HG02678 (cell line): ENCODE measurements around the gene TLE7.

Experiments used
- ATAC-seq: cut with Tn5 transposase; IDR thresholded peaks from one replicate; pipeline ENCODE4 v1.9.1; 2021; ENCODE audit warnings: mild to moderate bottlenecking, moderate library complexity; ENCODE audit not compliant: unreplicated experiment

TLE7 gene

GRCh38 chr16:71449020-71449419, 7.2 kb upstream of the TLE7 start:
- ATAC-seq, result no peak

GRCh38 chr16:71448274-71448866, 6.5 kb upstream of the TLE7 start:
- ATAC-seq, result no peak

DNA sequence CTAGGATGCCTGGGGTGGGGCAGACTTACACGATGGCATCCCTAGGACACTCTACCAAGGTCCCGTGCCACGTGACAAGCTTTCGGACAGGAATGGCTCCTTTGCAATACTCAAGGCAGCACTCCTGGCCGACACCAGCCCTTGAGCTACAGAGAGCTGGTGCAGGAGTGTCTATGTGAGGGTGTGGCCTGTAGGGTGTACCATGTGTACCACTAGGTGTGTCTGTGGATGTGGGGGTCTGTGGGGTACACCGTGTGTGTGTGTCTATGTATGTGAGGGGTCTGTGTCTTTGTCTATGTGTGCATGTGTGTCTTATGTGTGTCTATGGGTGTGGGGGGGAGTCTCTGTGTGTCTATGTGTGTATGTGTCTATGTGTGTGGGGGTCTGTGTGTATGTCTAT, 1.9 kb upstream of the TLE7 start:
- no peak for ATAC-seq

GRCh38 chr16:71441348-71442050, 355 bp downstream of the TLE7 start:
- no peak for ATAC-seq

DNA sequence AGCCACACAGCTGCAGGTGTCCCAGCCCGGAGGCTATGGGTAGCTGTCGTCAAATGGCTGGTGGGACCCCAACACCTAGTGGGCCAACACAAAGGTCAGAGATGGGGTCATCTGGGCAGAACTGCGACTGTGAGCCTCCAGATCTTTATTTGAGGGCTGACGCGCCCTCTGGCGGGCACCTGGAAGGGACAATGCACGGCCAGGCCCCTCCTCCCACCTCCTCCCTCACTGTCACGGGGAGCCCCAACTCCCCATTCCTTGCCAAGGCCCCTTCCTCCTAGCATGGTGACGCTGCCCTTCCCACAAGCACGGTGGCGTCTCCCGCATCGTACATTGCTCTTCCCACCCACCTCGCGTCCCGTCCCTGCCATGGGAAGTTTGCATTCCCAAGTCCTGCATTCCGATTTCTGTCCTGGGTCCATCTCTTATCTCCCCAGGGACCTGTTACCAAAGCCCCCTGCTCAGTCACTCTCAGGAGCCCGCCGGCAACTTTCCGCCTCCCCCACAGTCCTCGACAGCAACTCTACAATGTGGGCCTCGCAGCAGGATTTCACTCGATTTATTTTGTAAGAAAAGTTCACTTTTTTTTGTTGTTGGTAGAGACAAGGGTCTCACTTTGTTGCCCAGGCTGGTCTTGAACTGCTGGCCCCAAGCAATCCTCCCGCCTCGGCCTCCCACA, 1.0 kb downstream of the TLE7 start:
- ATAC-seq, result no peak

DNA sequence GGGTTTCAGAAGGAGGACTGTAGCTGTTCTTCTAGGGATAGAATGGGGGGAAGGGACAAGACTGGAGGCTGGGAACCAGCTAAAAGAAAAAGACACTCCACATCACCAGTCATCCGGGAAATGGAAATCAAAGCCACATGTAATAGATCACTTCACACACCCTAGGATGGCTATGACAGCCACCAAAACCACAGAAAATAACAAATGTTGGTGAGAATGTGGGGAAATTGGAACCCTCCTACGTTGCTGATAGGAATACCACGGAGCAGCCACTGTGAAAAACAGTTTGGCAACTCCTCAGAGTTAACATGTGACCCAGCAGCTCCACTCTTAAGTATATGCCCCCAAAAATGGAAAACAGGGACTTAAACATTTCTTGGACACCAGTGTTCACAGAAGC, 2.3 kb downstream of the TLE7 start:
- ATAC-seq, result no peak

- no peak for ATAC-seq
Measured at GRCh38 chr16:71436473-71436872, 5.4 kb downstream of the TLE7 start.

GRCh38 chr16:71432906-71433305, 8.9 kb downstream of the TLE7 start:
- ATAC-seq, result no peak

DNA sequence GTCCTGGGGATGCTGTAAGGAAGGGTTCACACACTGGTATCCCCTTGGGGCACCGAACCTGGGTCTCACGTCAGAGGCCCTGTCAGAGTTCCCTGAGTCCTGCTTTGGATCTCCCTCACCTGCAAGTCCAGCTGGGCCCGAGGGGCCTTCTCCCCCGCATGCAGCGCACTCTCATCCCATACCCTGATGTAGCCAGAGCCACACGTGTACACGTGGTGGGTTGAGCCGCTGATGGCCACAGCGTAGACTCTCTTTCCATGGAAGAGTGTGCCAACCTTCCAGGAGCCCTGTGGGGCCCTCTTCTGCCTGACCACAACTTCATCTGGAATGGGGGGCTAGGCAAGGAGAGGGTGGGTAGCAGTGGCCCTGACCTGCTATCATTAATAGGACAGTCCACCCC, 9.9 kb downstream of the TLE7 start:
- no peak for ATAC-seq

DNA sequence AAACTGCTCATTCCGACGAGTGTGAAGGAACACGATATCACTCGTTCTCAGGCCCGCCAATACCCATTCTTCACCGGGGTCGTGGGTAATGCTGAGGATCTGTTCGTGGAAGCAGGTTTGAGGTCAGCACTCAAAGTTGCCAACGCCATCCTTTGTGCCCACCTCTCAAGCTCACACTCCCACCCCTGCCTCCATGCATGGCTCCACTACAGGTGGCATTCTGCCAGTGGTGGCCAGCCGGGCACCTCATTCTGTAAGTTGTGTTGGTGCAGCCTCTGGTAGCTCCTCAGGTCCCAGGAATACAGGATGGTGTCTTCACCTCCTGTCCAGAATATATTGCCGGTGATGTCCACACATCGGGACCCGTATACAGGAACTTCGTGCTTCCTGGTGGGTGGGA, 10.7 kb downstream of the TLE7 start:
- ATAC-seq, result no peak

DNA sequence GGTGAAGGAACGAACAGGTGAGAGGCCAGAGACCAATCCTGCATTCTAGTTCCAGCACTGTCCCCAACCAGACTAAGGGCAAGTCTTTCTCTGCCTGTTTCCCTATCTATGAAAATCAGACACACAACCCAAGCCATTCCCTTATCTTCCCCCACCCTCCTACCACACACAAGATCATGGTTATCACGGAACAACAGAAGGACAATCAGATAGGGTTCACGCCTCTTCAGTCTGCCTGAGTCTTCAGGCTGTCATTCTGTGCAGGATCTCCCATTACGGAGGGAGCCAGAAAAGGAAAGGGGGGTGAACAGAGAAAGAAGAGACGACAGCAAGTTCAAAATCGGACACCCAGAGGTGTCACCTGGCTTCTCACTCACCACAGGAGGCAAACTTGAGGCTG, 11.1 kb downstream of the TLE7 start:
- ATAC-seq, result no peak

DNA sequence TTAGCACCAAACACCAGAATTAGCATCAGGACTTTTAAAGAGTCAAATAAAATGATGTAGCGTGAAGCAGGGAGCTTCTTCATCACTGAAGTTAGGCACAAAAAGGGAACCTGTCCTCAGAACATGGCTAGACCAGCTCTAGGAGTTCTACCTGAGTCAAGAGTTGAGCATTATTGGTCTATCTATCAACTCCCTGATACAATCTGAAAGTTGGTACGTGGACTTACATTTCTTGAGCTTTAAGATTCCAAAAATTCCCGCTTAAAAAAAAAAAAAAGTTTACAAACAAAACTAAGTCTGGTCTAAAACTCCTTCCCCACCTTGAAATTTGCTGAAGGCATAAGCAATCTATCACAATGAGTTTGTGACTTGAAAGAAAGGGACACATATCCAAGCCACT, 12.3 kb downstream of the TLE7 start:
- no peak for ATAC-seq

GRCh38 chr16:71428883-71429282, 13.0 kb downstream of the TLE7 start:
- no peak for ATAC-seq

- no peak for ATAC-seq
Measured at GRCh38 chr16:71428385-71428784, 13.5 kb downstream of the TLE7 start.

DNA sequence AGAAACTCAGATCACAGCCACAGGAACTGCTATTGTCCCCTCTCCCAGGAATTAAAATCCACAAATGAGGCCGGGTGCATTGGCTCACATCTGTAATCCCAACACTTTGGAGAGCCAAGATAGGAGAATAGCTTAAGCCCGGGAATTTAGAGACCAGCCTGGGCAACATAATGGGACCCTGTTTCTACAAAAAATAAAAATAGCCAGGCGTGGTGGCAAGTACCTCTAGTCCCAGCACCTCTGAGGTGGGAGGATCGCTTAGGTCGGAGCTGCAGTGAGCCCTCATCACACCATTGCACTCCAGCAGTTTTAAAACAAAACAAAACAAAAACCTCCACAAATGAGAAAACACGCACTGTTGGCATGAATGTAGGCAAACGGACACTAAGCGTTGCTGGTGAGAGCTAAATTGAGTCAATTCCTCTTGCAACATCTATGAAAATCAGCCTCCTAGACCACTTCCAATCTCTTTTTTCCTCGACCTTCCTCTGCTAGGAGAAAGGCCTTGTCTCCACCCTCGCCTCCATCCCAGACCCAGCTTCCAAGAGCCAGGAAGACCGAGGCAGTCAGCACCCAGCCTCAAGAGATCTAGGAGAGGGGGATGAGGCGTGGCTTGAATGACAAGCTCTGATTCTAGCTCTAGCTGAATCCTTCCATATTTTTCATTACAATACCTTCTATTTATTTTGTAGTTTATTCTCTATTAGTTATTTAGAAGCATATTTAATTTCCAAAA, 14.8 kb downstream of the TLE7 start:
- peak; percentile 4 for ATAC-seq

DNA sequence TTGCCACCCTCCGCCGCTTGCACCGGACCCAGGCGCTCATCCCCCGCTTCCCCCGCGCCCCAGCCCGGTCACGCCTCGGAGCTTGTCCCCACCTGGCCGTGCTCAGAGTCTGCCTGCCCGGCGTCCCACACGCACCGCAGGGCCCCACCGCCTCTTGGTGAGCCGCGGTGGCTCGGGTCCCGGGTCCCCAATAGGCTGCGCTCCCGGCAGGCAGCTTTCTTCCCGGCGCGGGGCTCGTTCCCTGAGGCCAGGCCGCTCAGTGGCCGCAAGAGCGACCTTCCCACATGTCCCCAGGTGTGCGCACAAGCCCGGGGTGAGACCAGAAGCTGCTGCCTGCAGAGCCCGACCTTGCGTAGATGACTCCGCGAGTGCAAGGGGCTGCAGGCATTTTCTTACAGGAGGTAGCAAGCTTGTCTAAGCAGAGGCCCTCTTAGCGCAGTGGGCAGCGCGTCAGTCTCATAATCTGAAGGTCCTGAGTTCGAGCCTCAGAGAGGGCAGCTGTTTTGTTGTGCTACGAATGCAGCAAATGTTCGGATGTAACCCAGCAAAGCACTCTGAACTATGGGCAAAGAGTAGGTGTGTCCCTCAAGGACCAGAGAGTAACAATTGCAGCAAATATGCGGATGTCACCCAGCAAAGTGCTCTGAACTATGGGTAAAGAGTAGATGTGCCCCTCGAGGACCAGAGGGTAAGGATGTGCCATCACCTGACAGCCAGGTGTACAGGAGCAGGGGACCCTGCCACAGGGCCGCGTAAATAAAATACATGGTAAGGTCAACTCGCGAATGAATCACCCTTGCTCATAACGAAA, 15.6 kb downstream of the TLE7 start:
- ATAC-seq, result peak; percentile 80

GRCh38 chr16:71425746-71426068, 16.1 kb downstream of the TLE7 start:
- ATAC-seq, result no peak

- ATAC-seq, result no peak
Measured at GRCh38 chr16:71424626-71425025, 17.2 kb downstream of the TLE7 start.

- no peak for ATAC-seq
Measured at GRCh38 chr16:71423865-71424264, 18.0 kb downstream of the TLE7 start.

DNA sequence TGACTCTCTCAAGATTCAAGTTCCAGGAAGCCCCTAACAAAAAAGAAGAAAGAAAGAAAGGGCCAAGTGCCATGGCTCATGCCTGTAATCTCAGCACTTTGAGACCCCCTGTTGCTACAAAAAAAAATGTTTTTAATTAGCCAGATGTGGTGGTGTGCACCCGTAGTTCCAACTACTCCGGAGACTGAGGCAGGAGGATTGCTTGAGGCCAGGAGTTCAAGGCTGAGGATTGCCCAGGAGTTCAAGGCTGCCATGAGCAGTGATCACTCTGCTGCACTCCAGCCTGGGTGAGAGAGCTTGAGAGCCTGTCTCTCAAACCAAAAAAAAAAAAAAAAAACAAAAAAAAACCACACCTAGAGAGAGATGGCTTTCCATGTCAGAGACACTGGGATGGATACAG, 18.8 kb downstream of the TLE7 start:
- ATAC-seq, result no peak

GRCh38 chr16:71421911-71422310, 19.9 kb downstream of the TLE7 start:
- ATAC-seq, result no peak
